GM21619 (cell line): Measurements from ENCODE around the gene TEX9.
A peak's percentile ranks its signal among the peaks of the same experiment; 100 is the strongest.
"Not testable (repeated sequence)": the region's sequence is repeated elsewhere in the genome, so short reads cannot be mapped to it uniquely, and the experiment has no call there.

Source experiments
- ATAC-seq: cut with Tn5 transposase; IDR thresholded peaks from one replicate; pipeline ENCODE4 v1.9.1; 2021; ENCODE audit not compliant: unreplicated experiment

TEX9 gene

GRCh38 chr15:56365075-56365711, at the start of gene TEX9:
Gene TEX9 (plus strand): TSS chr15:56365426. CDS start chr15:56365451, 25 bp downstream.
- peak; percentile 90 for ATAC-seq

GRCh38 chr15:56316561-56316960, 48.7 kb upstream of the TEX9 start:
- not testable (repeated sequence) for ATAC-seq

GRCh38 chr15:56320316-56320715, 44.9 kb upstream of the TEX9 start:
- ATAC-seq: no peak

- ATAC-seq: no peak
Observed at GRCh38 chr15:56320861-56321260, 44.4 kb upstream of the TEX9 start.

- ATAC-seq: no peak
Observed at GRCh38 chr15:56322444-56322843, 42.8 kb upstream of the TEX9 start.

- ATAC-seq: no peak
Observed at GRCh38 chr15:56323435-56323834, 41.8 kb upstream of the TEX9 start.

- no peak for ATAC-seq
Observed at GRCh38 chr15:56325186-56325585, 40.0 kb upstream of the TEX9 start.

- no peak for ATAC-seq
Observed at GRCh38 chr15:56327721-56328502, 37.3 kb upstream of the TEX9 start.

- ATAC-seq: no peak
Observed at GRCh38 chr15:56337084-56337725, 28.0 kb upstream of the TEX9 start.

GRCh38 chr15:56339594-56339993, 25.6 kb upstream of the TEX9 start:
- ATAC-seq: no peak

GRCh38 chr15:56341201-56341600, 24.0 kb upstream of the TEX9 start:
- no peak for ATAC-seq

GRCh38 chr15:56342653-56343052, 22.6 kb upstream of the TEX9 start:
- no peak for ATAC-seq

GRCh38 chr15:56343879-56344278, 21.3 kb upstream of the TEX9 start:
- no peak for ATAC-seq

GRCh38 chr15:56344336-56344735, 20.9 kb upstream of the TEX9 start:
- ATAC-seq: no peak

GRCh38 chr15:56346414-56346813, 18.8 kb upstream of the TEX9 start:
- no peak for ATAC-seq

- no peak for ATAC-seq
Observed at GRCh38 chr15:56349554-56349953, 15.7 kb upstream of the TEX9 start.

GRCh38 chr15:56351353-56351752, 13.9 kb upstream of the TEX9 start:
- no peak for ATAC-seq

- no peak for ATAC-seq
Observed at GRCh38 chr15:56351957-56352506, 13.2 kb upstream of the TEX9 start.

GRCh38 chr15:56353119-56353518, 12.1 kb upstream of the TEX9 start:
- ATAC-seq: no peak

GRCh38 chr15:56353740-56354139, 11.5 kb upstream of the TEX9 start:
- ATAC-seq: no peak

- peak; percentile 65 for ATAC-seq
Observed at GRCh38 chr15:56356616-56357015, 8.6 kb upstream of the TEX9 start.

GRCh38 chr15:56358604-56359003, 6.6 kb upstream of the TEX9 start:
- ATAC-seq: no peak
